ENCODE measurements around the gene SRCIN1. TPM values are rescaled to one million over a fixed set of nuclear protein-coding genes. Genes with fewer than 3 reads are reported as not detected.

SRCIN1 gene
- total and polyA plus RNA-seq, 7 experiments from 2014 or later, result 0.15 to 0.40 (median 0.23) TPM; not detected in 3

DNA sequence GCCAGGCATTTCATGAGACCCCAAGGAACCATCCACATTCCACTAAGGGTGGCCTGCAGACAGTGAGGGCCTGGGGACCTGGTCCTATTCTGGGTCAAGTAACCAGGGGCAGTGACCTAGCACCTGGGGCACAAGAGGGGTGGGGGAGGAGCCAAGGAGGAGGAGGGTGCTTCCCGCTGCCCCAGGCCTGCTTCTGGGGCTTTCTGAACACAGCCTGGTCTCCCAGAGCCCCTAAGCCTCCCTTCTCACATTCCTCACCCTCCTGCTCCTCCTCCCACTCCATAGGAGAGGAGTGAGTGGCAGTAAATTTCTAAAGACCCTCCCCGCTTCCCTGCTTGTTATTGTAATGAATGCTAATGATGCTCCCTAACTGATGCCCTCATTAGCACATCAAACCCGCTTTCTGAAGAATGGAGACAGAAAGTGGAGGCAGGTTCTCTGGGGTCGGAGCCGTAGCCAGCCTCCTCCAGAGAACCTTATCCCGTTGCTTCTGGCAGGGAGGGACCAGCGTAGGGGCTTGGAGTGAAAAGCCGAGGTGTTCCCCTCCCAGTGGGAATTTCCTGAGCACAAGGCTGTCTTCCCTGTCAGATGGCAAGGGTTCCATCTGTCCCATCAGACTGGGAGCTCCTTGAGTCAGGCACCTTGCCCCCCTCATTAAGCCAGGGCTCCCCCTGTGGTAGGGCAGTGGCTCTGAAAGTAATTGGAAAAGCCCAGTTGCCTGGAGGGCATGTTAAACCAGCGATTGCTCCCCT lies 3.7 kb upstream of the SRCIN1 start:
- intact Hi-C loops (cut with micrococcal nuclease), result loop anchor here in 1 of 2 donors (5.0 kb wide), 1 partner anchor 52 kb away; no protein-coding TSS in a partner anchor
- peaks cover 6 to 19% (median 12%) of the 10 kb centered on the region in 7 donors for H3K4me1 Mint-ChIP-seq
- H3K36me3 ChIP-seq (ENCODE audit: control insufficient read depth in 2 of 3, insufficient read depth in 3 of 3, low read length in 3 of 3), result no peaks in the 10 kb centered on the region
- no peak overlapping the region for H3K27ac Mint-ChIP-seq
- no peak overlapping the region for H3K27ac ChIP-seq (ENCODE audit: low read depth, low read length)
- no peaks in the 10 kb centered on the region for H3K9me3 ChIP-seq (ENCODE audit: control insufficient read depth in 2 of 3, low read length in 3 of 3)
- ChIA-PET POLR2A (no interaction called here), CTCF (no interaction called here)
- ATAC-seq (no peak), DNase-seq (no peak)
- no peak overlapping the region for H3K4me3 ChIP-seq (ENCODE audit: low read length)
- H3K9me3 Mint-ChIP-seq, result peaks cover 0 to 17% (median 4%) of the 10 kb centered on the region in 11 donors
- peaks cover 63 to 77% (median 70%) of the 10 kb centered on the region in 5 donors for H3K27me3 Mint-ChIP-seq
- peaks cover 9 to 11% of the 10 kb centered on the region in 2 donors for H3K4me1 ChIP-seq (ENCODE audit: control insufficient read depth in 2 of 2, insufficient read depth in 2 of 2, low read length in 2 of 2)
- peaks cover 0 to 6% (median 0%) of the 10 kb centered on the region in 5 donors for H3K36me3 Mint-ChIP-seq
- H3K27me3 ChIP-seq (ENCODE audit: control insufficient read depth in 2 of 2, insufficient read depth in 2 of 2, low read length in 2 of 2), result peaks cover 10 to 32% of the 10 kb centered on the region in 2 donors
- H3K4me3 Mint-ChIP-seq, result peak overlapping the region in 1 of 10 donors; percentile 34

- Histone ChIP-seq H3K9me3 (ENCODE audit: control insufficient read depth in 2 of 3, low read length in 3 of 3) (no peaks in the 10 kb centered on the region), H3K27ac (ENCODE audit: low read depth, low read length) (no peak overlapping the region), H3K27me3 (ENCODE audit: control insufficient read depth in 2 of 2, insufficient read depth in 2 of 2, low read length in 2 of 2) (peaks cover 10 to 37% of the 10 kb centered on the region in 2 donors), H3K36me3 (ENCODE audit: control insufficient read depth in 2 of 3, insufficient read depth in 3 of 3, low read length in 3 of 3) (no peaks in the 10 kb centered on the region), H3K4me3 (ENCODE audit: low read length) (no peak overlapping the region), H3K4me1 (ENCODE audit: control insufficient read depth in 2 of 2, insufficient read depth in 2 of 2, low read length in 2 of 2) (peaks cover 9 to 11% of the 10 kb centered on the region in 2 donors)
- Mint-ChIP-seq H3K27ac (no peak overlapping the region), H3K27me3 (peaks cover 59 to 76% (median 70%) of the 10 kb centered on the region in 5 donors), H3K4me3 (peak overlapping the region in 1 of 10 donors; percentile 26), H3K9me3 (peaks cover 0 to 17% (median 4%) of the 10 kb centered on the region in 11 donors), H3K36me3 (peaks cover 0 to 6% (median 0%) of the 10 kb centered on the region in 5 donors), H3K4me1 (peaks cover 6 to 21% (median 13%) of the 10 kb centered on the region in 7 donors)
- ChIA-PET POLR2A (no interaction called here), CTCF (interaction anchor here (0.5 kb wide), 1 partner anchor 54 kb away, joined by 3 read pairs; no protein-coding TSS in a partner anchor)
- intact Hi-C loops (cut with micrococcal nuclease), result loop anchor here in 1 of 2 donors (5.0 kb wide), 1 partner anchor 51 kb away; no protein-coding TSS in a partner anchor
- no peak for DNase-seq
- no peak for ATAC-seq
Observed at GRCh38 chr17:38608648-38609047, 2.9 kb upstream of the SRCIN1 start.

DNA sequence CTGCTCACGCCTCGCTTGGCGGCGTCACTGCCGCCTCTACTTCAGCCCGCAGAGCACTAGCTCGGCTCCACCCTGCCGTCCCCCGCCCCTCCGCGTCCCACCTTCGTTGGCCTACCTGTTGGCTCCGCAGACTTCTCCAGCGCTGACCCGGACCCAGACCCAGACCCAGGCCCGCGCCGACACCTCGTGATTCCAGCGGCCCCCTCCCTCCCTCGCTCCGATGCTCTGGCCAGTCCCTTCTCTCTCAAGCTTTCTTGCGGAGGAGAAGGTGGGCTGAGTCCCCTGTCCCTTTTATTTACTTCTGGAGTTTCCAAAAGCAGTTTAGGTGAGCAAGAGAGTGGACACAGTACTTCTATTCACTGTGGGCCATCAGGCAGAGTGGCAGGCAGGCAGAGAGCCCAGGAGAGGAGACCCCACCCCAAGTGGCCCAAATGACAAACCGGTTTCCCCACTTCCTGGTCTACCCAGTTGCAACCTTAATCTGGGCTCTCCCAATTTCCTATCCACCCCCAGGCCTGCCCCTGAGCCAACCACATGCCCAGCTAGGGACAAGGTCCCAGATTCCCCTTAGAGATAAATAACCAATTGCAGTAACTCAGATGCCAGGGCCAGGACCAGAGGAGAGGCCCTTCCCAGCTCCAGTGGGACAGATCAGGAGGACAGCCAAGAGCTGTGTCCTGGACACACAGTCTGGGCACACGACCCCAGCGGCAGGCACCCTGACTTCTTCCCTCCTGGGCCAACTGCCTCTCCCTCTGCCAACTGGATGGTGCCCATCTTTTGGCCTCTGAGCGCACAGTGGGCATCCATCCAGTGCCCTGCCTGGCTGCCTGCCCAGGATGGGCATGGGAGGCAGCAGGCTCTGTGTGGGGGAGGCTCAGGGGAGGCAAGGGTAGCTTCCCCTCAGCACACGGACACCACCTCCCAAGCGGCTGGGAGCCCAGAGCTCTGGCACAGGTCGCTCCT lies 1.2 kb upstream of the SRCIN1 start:
- DNase-seq (no peak), ATAC-seq (no peak)
- peaks cover 9 to 11% of the 10 kb centered on the region in 2 donors for H3K4me1 ChIP-seq (ENCODE audit: control insufficient read depth in 2 of 2, insufficient read depth in 2 of 2, low read length in 2 of 2)
- Mint-ChIP-seq H3K27ac (peak overlapping the region in 1 of 9 donors; percentile 51), H3K9me3 (peaks cover 0 to 8% (median 0%) of the 10 kb centered on the region in 11 donors), H3K27me3 (peaks cover 47 to 82% (median 58%) of the 10 kb centered on the region in 5 donors), H3K4me1 (peaks cover 6 to 24% (median 13%) of the 10 kb centered on the region in 7 donors), H3K36me3 (no peaks in the 10 kb centered on the region), H3K4me3 (peak overlapping the region in 9 of 10 donors; percentile 59 to 80 (median 72))
- peaks cover 10 to 37% of the 10 kb centered on the region in 2 donors for H3K27me3 ChIP-seq (ENCODE audit: control insufficient read depth in 2 of 2, insufficient read depth in 2 of 2, low read length in 2 of 2)
- H3K27ac ChIP-seq (ENCODE audit: low read depth, low read length), result no peak overlapping the region
- H3K9me3 ChIP-seq (ENCODE audit: control insufficient read depth in 2 of 3, low read length in 3 of 3), result no peaks in the 10 kb centered on the region
- H3K36me3 ChIP-seq (ENCODE audit: control insufficient read depth in 2 of 3, insufficient read depth in 3 of 3, low read length in 3 of 3), result no peaks in the 10 kb centered on the region
- CTCF ChIA-PET, result no interaction called here
- H3K4me3 ChIP-seq (ENCODE audit: low read length), result peak overlapping the region; percentile 50
- POLR2A ChIA-PET, result no interaction called here
- intact Hi-C loops (cut with micrococcal nuclease), result loop anchor here (2.0 to 5.0 kb wide), 2 partner anchors 48 to 50 kb away; no protein-coding TSS in a partner anchor

GRCh38 chr17:38605411-38605840 lies 326 bp downstream of the SRCIN1 start:
- no peak overlapping the region for H3K27ac ChIP-seq (ENCODE audit: low read depth, low read length)
- no peak for DNase-seq
- peak overlapping the region; percentile 49 to 79 (median 62) for H3K4me3 Mint-ChIP-seq
- H3K4me1 Mint-ChIP-seq, result peaks cover 6 to 30% (median 13%) of the 10 kb centered on the region in 7 donors
- POLR2A ChIA-PET, result no interaction called here
- ATAC-seq, result no peak
- H3K4me1 ChIP-seq (ENCODE audit: control insufficient read depth in 2 of 2, insufficient read depth in 2 of 2, low read length in 2 of 2), result peaks cover 9 to 11% of the 10 kb centered on the region in 2 donors
- peaks cover 10 to 37% of the 10 kb centered on the region in 2 donors for H3K27me3 ChIP-seq (ENCODE audit: control insufficient read depth in 2 of 2, insufficient read depth in 2 of 2, low read length in 2 of 2)
- H3K36me3 ChIP-seq (ENCODE audit: control insufficient read depth in 2 of 3, insufficient read depth in 3 of 3, low read length in 3 of 3), result no peaks in the 10 kb centered on the region
- no peaks in the 10 kb centered on the region for H3K9me3 Mint-ChIP-seq
- no peak overlapping the region for H3K27ac Mint-ChIP-seq
- H3K36me3 Mint-ChIP-seq, result no peaks in the 10 kb centered on the region
- intact Hi-C loops (cut with micrococcal nuclease), result loop anchor here in 1 of 2 donors (5.0 kb wide), 1 partner anchor 48 kb away; no protein-coding TSS in a partner anchor
- peaks cover 37 to 83% (median 45%) of the 10 kb centered on the region in 5 donors for H3K27me3 Mint-ChIP-seq
- no peaks in the 10 kb centered on the region for H3K9me3 ChIP-seq (ENCODE audit: control insufficient read depth in 2 of 3, low read length in 3 of 3)
- CTCF ChIA-PET, result no interaction called here
- no peak overlapping the region for H3K4me3 ChIP-seq (ENCODE audit: low read length)

DNA sequence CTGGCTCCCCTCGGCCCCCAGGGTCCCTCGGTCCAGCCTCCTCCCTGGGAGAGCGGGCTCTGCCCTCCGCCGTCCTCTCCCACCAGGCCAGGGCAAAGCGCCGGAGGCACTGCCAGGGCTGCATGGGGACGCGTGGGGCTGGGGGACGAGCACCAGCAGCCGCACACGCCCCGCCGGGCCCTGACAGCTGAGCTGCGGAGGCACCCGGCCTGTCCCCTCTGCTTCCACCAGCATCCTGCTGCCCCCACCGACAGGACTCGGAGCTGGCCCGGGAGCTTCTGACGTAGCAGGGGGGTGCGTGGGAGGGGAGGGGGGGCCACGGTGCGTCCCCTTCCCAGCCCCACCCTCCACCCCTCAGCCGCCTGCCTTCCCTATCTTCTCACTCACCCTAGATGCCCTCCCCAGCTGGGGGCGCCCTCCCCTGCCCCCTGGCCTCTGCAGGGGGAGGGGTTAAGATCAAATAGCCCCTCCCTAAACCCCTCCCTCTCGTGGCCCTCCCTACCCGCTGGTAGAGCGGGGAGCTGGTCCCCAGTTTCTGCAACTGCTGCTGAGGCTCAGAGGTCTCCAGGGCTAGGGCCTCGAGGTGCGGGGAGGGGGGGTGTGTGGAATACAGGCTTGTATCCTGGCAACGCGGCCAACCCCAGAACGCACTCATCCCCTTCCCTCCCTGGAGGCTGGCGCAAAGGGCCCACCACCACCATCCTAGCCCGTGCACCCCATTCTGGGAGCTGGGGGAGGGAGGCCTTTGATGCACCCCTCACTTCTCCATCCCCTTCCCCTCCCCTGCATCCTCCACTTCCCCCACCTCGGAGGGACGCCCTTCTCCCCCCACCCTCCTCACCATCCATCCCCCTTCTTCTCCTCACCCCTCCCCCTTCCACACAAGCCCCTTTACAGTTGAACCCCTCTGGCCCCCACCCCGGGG lies 1.0 kb downstream of the SRCIN1 start:
- peak in 4 of 9 donors; percentile 14 to 44 (median 28) for DNase-seq
- ATAC-seq, result peak; percentile 51
- H3K4me3 Mint-ChIP-seq, result peak overlapping the region in 9 of 10 donors; percentile 49 to 79 (median 62)
- H3K36me3 ChIP-seq (ENCODE audit: control insufficient read depth in 2 of 3, insufficient read depth in 3 of 3, low read length in 3 of 3), result no peaks in the 10 kb centered on the region
- intact Hi-C loops (cut with micrococcal nuclease), result loop anchor here in 1 of 2 donors (5.0 kb wide), 1 partner anchor 47 kb away; no protein-coding TSS in a partner anchor
- H3K27ac Mint-ChIP-seq, result no peak overlapping the region
- H3K4me1 Mint-ChIP-seq, result peaks cover 6 to 30% (median 13%) of the 10 kb centered on the region in 7 donors
- H3K4me3 ChIP-seq (ENCODE audit: low read length), result no peak overlapping the region
- H3K27ac ChIP-seq (ENCODE audit: low read depth, low read length), result no peak overlapping the region
- H3K9me3 Mint-ChIP-seq, result peaks cover 0 to 1% (median 0%) of the 10 kb centered on the region in 11 donors
- peaks cover 10 to 36% of the 10 kb centered on the region in 2 donors for H3K27me3 ChIP-seq (ENCODE audit: control insufficient read depth in 2 of 2, insufficient read depth in 2 of 2, low read length in 2 of 2)
- no peaks in the 10 kb centered on the region for H3K36me3 Mint-ChIP-seq
- POLR2A ChIA-PET, result no interaction called here
- H3K9me3 ChIP-seq (ENCODE audit: control insufficient read depth in 2 of 3, low read length in 3 of 3), result no peaks in the 10 kb centered on the region
- CTCF ChIA-PET, result interaction anchor here (1.2 kb wide), 1 partner anchor 21 kb away, joined by 3 read pairs; no protein-coding TSS in a partner anchor
- H3K27me3 Mint-ChIP-seq, result peaks cover 43 to 81% (median 46%) of the 10 kb centered on the region in 5 donors
- H3K4me1 ChIP-seq (ENCODE audit: control insufficient read depth in 2 of 2, insufficient read depth in 2 of 2, low read length in 2 of 2), result peaks cover 9 to 11% of the 10 kb centered on the region in 2 donors

Data from naive thymus-derived CD4-positive, alpha-beta T cell (primary cell).